Astrocyte (in vitro differentiated cells and primary cell): ENCODE measurements around the gene ADIG. TPM values are rescaled to one million over a fixed set of nuclear protein-coding genes. Genes with fewer than 3 reads are reported as not detected.
A peak's percentile ranks its signal among the peaks of the same experiment; 100 is the strongest.

Source experiments
- DNase-seq: peaks from one replicate; pipeline ENCODE4 v3.0.0-alpha.2; 2010; ENCODE audit warnings: low read depth
- FAIRE-seq: peaks from 2 replicates; lab custom pipeline; 2011; peaks lifted over from hg19 to GRCh38; lab: Jason Lieb, UNC
- H2AFZ ChIP-seq: 2 replicates; pipeline ENCODE4 v1.6.0; 2012; ENCODE audit warnings: low read depth, low read length, inconsistent platforms
- H3K27ac ChIP-seq: 2 replicates; pipeline ENCODE4 v1.5.1; 2011; ENCODE audit warnings: low read depth, low read length, inconsistent platforms
- H3K27me3 ChIP-seq: 2 replicates; pipeline ENCODE4 v1.6.0; 2011; ENCODE audit warnings: low read length, inconsistent platforms; ENCODE audit not compliant: insufficient read depth
- H3K36me3 ChIP-seq: 2 replicates; pipeline ENCODE4 v1.5.1; 2011; ENCODE audit warnings: low read length, inconsistent platforms; ENCODE audit not compliant: insufficient read depth
- H3K4me1 ChIP-seq: 2 replicates; pipeline ENCODE4 v1.5.1; 2011; ENCODE audit warnings: low read length, inconsistent platforms; ENCODE audit not compliant: insufficient read depth
- H3K4me2 ChIP-seq: 2 replicates; pipeline ENCODE4 v1.6.0; 2012; ENCODE audit warnings: low read length, inconsistent platforms
- H3K4me3 ChIP-seq: 2 replicates; pipeline ENCODE4 v1.5.1; 2011; ENCODE audit warnings: low read depth, mild to moderate bottlenecking, low read length, inconsistent platforms; ENCODE audit not compliant: insufficient read depth
- H3K79me2 ChIP-seq: 2 replicates; pipeline ENCODE4 v1.6.0; 2012; ENCODE audit warnings: mild to moderate bottlenecking, low read length, inconsistent platforms; ENCODE audit not compliant: insufficient read depth
- H3K9ac ChIP-seq: 2 replicates; pipeline ENCODE4 v1.6.0; 2012; ENCODE audit warnings: mild to moderate bottlenecking, low read length, inconsistent platforms
- H3K9me3 ChIP-seq: 2 replicates; pipeline ENCODE4 v1.5.1; 2012; ENCODE audit warnings: low read depth, mild to moderate bottlenecking, low read length, inconsistent platforms; ENCODE audit not compliant: insufficient read depth
- H4K20me1 ChIP-seq: 2 replicates; pipeline ENCODE4 v1.6.0; 2012; ENCODE audit warnings: low read length, inconsistent platforms; ENCODE audit not compliant: insufficient read depth
- H3K27ac Mint-ChIP-seq: one replicate; pipeline ENCODE4 v1.8.0; 2021; ENCODE audit warnings: mild to moderate bottlenecking, mixed read lengths; ENCODE audit not compliant: unreplicated experiment
- H3K27me3 Mint-ChIP-seq: one replicate; pipeline ENCODE4 v1.8.0; 2021; ENCODE audit warnings: low read depth, mixed read lengths; ENCODE audit not compliant: unreplicated experiment
- H3K36me3 Mint-ChIP-seq: one replicate; pipeline ENCODE4 v1.8.0; 2021; ENCODE audit warnings: low read depth, mixed read lengths; ENCODE audit not compliant: unreplicated experiment
- H3K4me1 Mint-ChIP-seq: one replicate; pipeline ENCODE4 v1.8.0; 2021; ENCODE audit warnings: low read depth, mixed read lengths; ENCODE audit not compliant: unreplicated experiment
- H3K4me3 Mint-ChIP-seq: one replicate; pipeline ENCODE4 v1.8.0; 2021; ENCODE audit warnings: mild to moderate bottlenecking, moderate library complexity, mixed read lengths; ENCODE audit not compliant: unreplicated experiment
- H3K9me3 Mint-ChIP-seq: one replicate; pipeline ENCODE4 v1.8.0; 2021; ENCODE audit warnings: mild to moderate bottlenecking, mixed read lengths; ENCODE audit not compliant: unreplicated experiment
- CTCF ChIP-seq: IDR thresholded peaks from 2 replicates; pipeline ENCODE4 v1.5.1; 2011; ENCODE audit warnings: low read depth, mild to moderate bottlenecking, inconsistent platforms, low read length, moderate library complexity; ENCODE audit not compliant: insufficient read depth
- EZH2 ChIP-seq: IDR thresholded peaks from 2 replicates; pipeline ENCODE4 v1.6.1; 2012; ENCODE audit warnings: mild to moderate bottlenecking, low read length, inconsistent platforms; ENCODE audit not compliant: insufficient read depth
- total RNA-seq: library from RNA; stranded (reverse); gene quantifications from 2 replicates; pipeline ENCODE4 v1.2.1, GENCODE V29; 2021

The ADIG gene
- total RNA-seq, 1 donor from 2014 or later: not detected

GRCh38 chr20:38612751-38613515, 31.9 kb downstream of the ADIG start:
- Histone ChIP-seq H3K79me2 (no peaks in the 10 kb centered on the region), H3K4me3 (no peak overlapping the region), H3K27ac (no peak overlapping the region), H3K27me3 (peaks cover 4% of the 10 kb centered on the region), H3K4me2 (no peak overlapping the region), H4K20me1 (peaks cover 3% of the 10 kb centered on the region), H2AFZ (no peak overlapping the region), H3K36me3 (no peaks in the 10 kb centered on the region), H3K4me1 (peaks cover 9% of the 10 kb centered on the region), H3K9me3 (no peaks in the 10 kb centered on the region), H3K9ac (no peak overlapping the region)
- H3K27me3 Mint-ChIP-seq: no peaks in the 10 kb centered on the region
- FAIRE-seq: no peak
- H3K4me3 Mint-ChIP-seq: no peak overlapping the region
- DNase-seq: no peak
- H3K4me1 Mint-ChIP-seq: peaks cover 8% of the 10 kb centered on the region
- H3K36me3 Mint-ChIP-seq: no peaks in the 10 kb centered on the region
- H3K9me3 Mint-ChIP-seq: peaks cover 7% of the 10 kb centered on the region
- H3K27ac Mint-ChIP-seq: no peak overlapping the region
- no peak for TF ChIP-seq CTCF
- TF ChIP-seq EZH2: no peak

- TF ChIP-seq CTCF: no peak
- no peak for TF ChIP-seq EZH2
- DNase-seq: no peak
- H3K9ac ChIP-seq: no peak overlapping the region
Measured at GRCh38 chr20:38615283-38615682, 34.3 kb downstream of the ADIG start.

GRCh38 chr20:38616457-38616856, 35.5 kb downstream of the ADIG start:
- Histone ChIP-seq H3K4me3 (no peak overlapping the region), H3K4me2 (no peak overlapping the region), H3K27ac (no peak overlapping the region), H3K27me3 (peaks cover 32% of the 10 kb centered on the region), H3K36me3 (no peaks in the 10 kb centered on the region), H3K9ac (no peak overlapping the region), H3K9me3 (no peaks in the 10 kb centered on the region), H2AFZ (no peak overlapping the region), H4K20me1 (peaks cover 3% of the 10 kb centered on the region), H3K4me1 (peaks cover 5% of the 10 kb centered on the region), H3K79me2 (no peaks in the 10 kb centered on the region)
- Mint-ChIP-seq H3K36me3 (no peaks in the 10 kb centered on the region), H3K27me3 (no peaks in the 10 kb centered on the region), H3K4me1 (peaks cover 8% of the 10 kb centered on the region), H3K4me3 (no peak overlapping the region), H3K9me3 (peaks cover 3% of the 10 kb centered on the region), H3K27ac (no peak overlapping the region)
- DNase-seq: no peak
- FAIRE-seq: no peak
- TF ChIP-seq EZH2: no peak
- TF ChIP-seq CTCF: no peak

More at GRCh38 chr20:38615283-38615682, 34.3 kb downstream of the ADIG start:
- Histone ChIP-seq H3K27me3 (peaks cover 20% of the 10 kb centered on the region), H3K79me2 (no peaks in the 10 kb centered on the region), H3K27ac (no peak overlapping the region), H3K4me1 (peaks cover 7% of the 10 kb centered on the region), H3K9me3 (no peaks in the 10 kb centered on the region), H3K4me3 (no peak overlapping the region), H4K20me1 (peaks cover 3% of the 10 kb centered on the region), H3K36me3 (no peaks in the 10 kb centered on the region), H3K4me2 (no peak overlapping the region), H2AFZ (no peak overlapping the region)
- Mint-ChIP-seq H3K4me1 (peaks cover 8% of the 10 kb centered on the region), H3K27me3 (no peaks in the 10 kb centered on the region), H3K27ac (peak overlapping the region; percentile 41), H3K9me3 (peaks cover 3% of the 10 kb centered on the region), H3K36me3 (no peaks in the 10 kb centered on the region), H3K4me3 (no peak overlapping the region)
- no peak for FAIRE-seq
